K562 (cell line): ENCODE measurements around the gene KAT7. TPM values are rescaled to one million over a fixed set of nuclear protein-coding genes. Genes with fewer than 3 reads are reported as not detected.

Experiments used
- ATAC-seq: fragments of 200-7000 bp; cut with Tn5 transposase; 3 replicates; pipeline ENCODE4 v1.9.1; 2020; ENCODE audit warnings: moderate library complexity
- BruUV-seq: library from RNA; stranded (reverse); fragments of 400-500 nt; replicated peaks from 2 replicates; lab custom pipeline; 2021; lab: Mats Ljungman, UMichigan
- CTCF ChIA-PET: fragments of 300-600 bp; formaldehyde crosslinking; extraction: SDS; loops from one replicate; lab custom pipeline; 2021; ENCODE audit warnings: low intra/inter-chr PET ratio; lab: Yijun Ruan, JAX
- POLR2A ChIA-PET: fragments of 300-600, 350-650 bp; sonication (Branson Sonifier 250); formaldehyde crosslinking; extraction: SDS; loops from one replicate; lab custom pipeline; 2021; ENCODE audit warnings: antibody characterized with exemption, inconsistent platforms; lab: Yijun Ruan, JAX
- DNase-seq, 4 experiments: peaks; one replicate each; pipeline versions ENCODE4 v3.0.0 to v3.0.0-alpha.2; 2011 to 2018; ENCODE audit warnings: low spot score in 3 of 4, mixed read lengths in 3 of 4; ENCODE audit errors: extremely low read depth in 1 of 4
- FAIRE-seq: peaks from 2 replicates; lab custom pipeline; 2011; peaks lifted over from hg19 to GRCh38; lab: Jason Lieb, UNC
- H2AFZ ChIP-seq: 2 replicates; pipeline ENCODE4 v1.6.0; 2011; ENCODE audit warnings: low read depth, low read length, control low read depth, inconsistent platforms
- H3K27ac ChIP-seq: fragments of 200-600 bp; 3 replicates; pipeline ENCODE4 v1.8.0; 2011; ENCODE audit warnings: low read depth, mild to moderate bottlenecking, control low read depth, inconsistent platforms, low read length, moderate library complexity, mixed read lengths; ENCODE audit errors: extremely low read depth
- H3K27me3 ChIP-seq, 2 experiments: fragments of 300-600 bp in 1 of 2; 2 replicates in 1 of 2; 3 replicates in 1 of 2; pipeline versions ENCODE4 v1.6.0 to v1.8.0; 2011; ENCODE audit warnings: inconsistent platforms in 2 of 2, low read length in 2 of 2, mild to moderate bottlenecking in 1 of 2, mixed read lengths in 1 of 2, moderate library complexity in 1 of 2; ENCODE audit not compliant: control insufficient read depth in 2 of 2, insufficient read depth in 2 of 2
- H3K36me3 ChIP-seq: fragments of 300-600 bp; 3 replicates; pipeline ENCODE4 v1.8.0; 2011; ENCODE audit warnings: mild to moderate bottlenecking, low read length, inconsistent platforms; ENCODE audit not compliant: control insufficient read depth, insufficient read depth
- H3K4me1 ChIP-seq, 2 experiments: fragments of 200-600 bp in 1 of 2; replicated peaks in 1 of 2; 2 replicates in 1 of 2; 3 replicates in 1 of 2; pipeline versions ENCODE4 v1.5.1 to v1.8.0; 2011; ENCODE audit warnings: inconsistent platforms in 2 of 2, low read length in 2 of 2, mild to moderate bottlenecking in 1 of 2, mixed read lengths in 1 of 2, moderate library complexity in 1 of 2; ENCODE audit not compliant: control insufficient read depth in 2 of 2, insufficient read depth in 2 of 2
- H3K4me2 ChIP-seq: 2 replicates; pipeline ENCODE4 v1.6.1; 2011; ENCODE audit warnings: low read length, control low read depth, inconsistent platforms, mixed read lengths; ENCODE audit not compliant: insufficient read depth
- H3K4me3 ChIP-seq: fragments of 200-600 bp; sonication (generic), shearing (Covaris generic); 2 replicates; pipeline ENCODE4 v1.5.1; 2016; ENCODE audit warnings: control low read depth, inconsistent platforms
- H3K79me2 ChIP-seq: fragments of 200-600 bp; 3 replicates; pipeline ENCODE4 v1.8.0; 2011; ENCODE audit warnings: low read length, inconsistent platforms; ENCODE audit not compliant: control insufficient read depth, insufficient read depth
- H3K9ac ChIP-seq, 2 experiments: 2 replicates each; pipeline versions ENCODE4 v1.6.0 to v1.6.1; 2011; ENCODE audit warnings: low read depth in 2 of 2, low read length in 2 of 2, control low read depth in 1 of 2, inconsistent platforms in 1 of 2, mild to moderate bottlenecking in 1 of 2, mixed read lengths in 1 of 2; ENCODE audit not compliant: insufficient read depth in 1 of 2
- H3K9me1 ChIP-seq: one replicate; pipeline ENCODE4 v1.6.0; 2011; ENCODE audit warnings: inconsistent platforms, mild to moderate bottlenecking, low read length, moderate library complexity; ENCODE audit not compliant: control insufficient read depth, insufficient read depth
- H3K9me3 ChIP-seq: replicated peaks from 2 replicates; pipeline ENCODE4 v1.5.1; 2011; ENCODE audit warnings: low read depth, low read length, inconsistent platforms; ENCODE audit not compliant: control insufficient read depth, insufficient read depth
- H4K20me1 ChIP-seq: replicated peaks from 2 replicates; pipeline ENCODE4 v1.6.1; 2011; ENCODE audit warnings: low read length, inconsistent platforms, mixed read lengths; ENCODE audit not compliant: control insufficient read depth, insufficient read depth
- CREM ChIP-seq: IDR thresholded peaks from 2 replicates; pipeline ENCODE4 v1.6.1; 2014; ENCODE audit warnings: antibody characterized with exemption, low read depth
- NFE2 ChIP-seq: IDR thresholded peaks from 2 replicates; pipeline ENCODE4 v1.6.1; 2014; ENCODE audit warnings: antibody characterized with exemption, low read depth
- TAL1 ChIP-seq: fragments of 450-650 bp; IDR thresholded peaks from 2 replicates; pipeline ENCODE4 v1.6.1; 2016; ENCODE audit warnings: mild to moderate bottlenecking
- ZNF512 ChIP-seq: IDR thresholded peaks from 2 replicates; pipeline ENCODE4 v1.6.1; 2016; ENCODE audit warnings: missing genetic modification characterization, missing compliant biosample characterization
- ZNF518B ChIP-seq: fragments of 250-450 bp; sonication (Bioruptor Pico); IDR thresholded peaks from 2 replicates; pipeline ENCODE4 v1.5.0; 2021; ENCODE audit warnings: mild to moderate bottlenecking, moderate library complexity
- WGBS: fragments of 100-300 bp; shearing (Covaris generic); methylation state at CpG from one replicate; pipeline ENCODE4 v1.1.6; 2016; ENCODE audit warnings: low coverage, mixed read lengths; ENCODE audit not compliant: insufficient coverage; ENCODE audit errors: missing lambda C conversion rate; 5-methylcytosine and 5-hydroxymethylcytosine counted together
- in situ Hi-C: fragments of 300-500 bp; cut with MboI; formaldehyde crosslinking; loops from 4 replicates; pipeline ENCODE4 v1.15.0; 2018; ENCODE audit warnings: inconsistent platforms, mixed read lengths
- intact Hi-C: fragments of 100-400 bp; cut with micrococcal nuclease; formaldehyde crosslinking; loops from 2 replicates; pipeline ENCODE4 v1.14.2; 2022
- polyA plus RNA-seq, 8 experiments: library from polyadenylated mRNA; depleted of rRNA in 4 of 8; stranded (reverse) in 5 of 8; unstranded in 3 of 8; fragments of >200 nt; fragmentation: Nextera tagmentation in 2 of 8; fragmentation: Illumina TruSeq in 1 of 8; extraction: Ambion mirVana in 2 of 8; extraction: Trizol in 1 of 8; gene quantifications; 2 replicates each; pipeline versions ENCODE4 v1.2.1 to v1.2.3, GENCODE V29; 2011 to 2014; ENCODE audit warnings: inconsistent platforms in 1 of 8, missing spikeins in 1 of 8
- total RNA-seq, 7 experiments: library from RNA; depleted of rRNA in 6 of 7; stranded (reverse); fragments of >200 nt in 6 of 7; fragmentation: Illumina TruSeq in 2 of 7; extraction: Trizol in 2 of 7; gene quantifications; 2 replicates each; pipeline versions ENCODE4 v1.2.1 to v1.2.3, GENCODE V29; 2011 to 2021; ENCODE audit warnings: low replicate concordance in 1 of 7
- TF ChIP-seq, protein P1 (sequence below): fragments of 450-650 bp; conservative IDR thresholded peaks from 2 replicates; pipeline ENCODE4 v1.6.1; 2016; ENCODE audit warnings: missing genetic modification characterization, low read depth, mild to moderate bottlenecking, control low read depth, missing compliant biosample characterization
- TF ChIP-seq, protein P2 (sequence below): fragments of 250-450 bp; sonication (Bioruptor Pico); IDR thresholded peaks from 2 replicates; pipeline ENCODE4 v1.9.0; 2021; ENCODE audit warnings: mild to moderate bottlenecking, inconsistent platforms
- TF ChIP-seq, protein P3 (sequence below): sonication (generic); formaldehyde crosslinking; IDR thresholded peaks from 2 replicates; pipeline ENCODE4 v1.8.1; 2023; ENCODE audit warnings: mild to moderate bottlenecking, missing genetic modification reagents

The KAT7 gene
- total and polyA plus RNA-seq, 9 of the 15 experiments (the other 6 are each of a cell fraction or from before 2014, with no cell fraction given) = 10.8 to 57.3 (median 34.8) TPM

DNA sequence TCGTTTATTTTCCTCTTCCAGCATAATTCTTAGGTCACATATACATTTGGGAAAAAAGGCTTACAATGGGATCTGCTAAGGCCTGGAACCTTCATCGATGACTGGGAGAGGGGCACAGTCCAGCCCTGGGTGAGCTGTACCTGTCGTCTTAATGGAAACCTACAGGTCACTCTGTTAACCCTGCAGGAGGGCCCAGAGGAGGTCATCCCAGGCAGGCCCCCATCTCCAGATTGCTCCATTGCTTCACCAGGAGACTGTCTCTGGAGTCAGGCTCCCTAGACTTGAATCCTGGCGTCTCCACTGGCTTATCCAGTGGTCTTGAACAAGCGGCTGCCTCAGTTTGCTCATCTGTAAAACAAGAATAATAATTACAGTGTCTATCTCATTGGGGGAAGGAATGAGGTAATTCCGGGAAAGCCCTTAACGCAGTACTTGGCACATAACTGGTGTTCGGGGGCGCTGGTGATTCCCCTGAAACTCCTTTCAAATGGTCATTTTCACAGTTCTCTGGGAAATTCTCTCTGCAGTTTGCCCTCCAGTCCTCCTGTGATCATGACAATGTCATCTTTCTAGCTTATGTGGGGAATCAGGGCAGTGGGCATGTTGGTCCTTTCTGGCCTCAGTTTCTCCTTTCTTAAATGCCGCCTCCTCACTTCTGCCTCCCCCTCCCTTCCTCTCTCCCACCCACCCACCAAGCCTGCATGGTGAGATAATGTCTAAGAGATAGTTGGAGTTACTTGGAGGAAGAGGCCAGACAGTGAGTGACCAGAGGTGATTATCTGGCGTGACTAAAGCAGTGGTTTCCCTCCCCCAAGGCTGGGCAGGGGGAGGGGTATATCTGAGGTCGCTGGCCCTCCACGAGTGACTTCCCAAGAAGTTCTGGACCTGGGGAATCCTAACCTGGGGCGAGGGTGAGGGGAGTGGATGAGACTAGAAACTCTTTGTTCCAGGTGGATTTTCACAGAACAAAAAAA lies 90.7 kb downstream of the KAT7 start:
- CTCF ChIA-PET = interaction anchor here (3.2 kb wide), 1 partner anchor 116 kb away, joined by 24 read pairs; the partner anchor contains the start of gene DLX3
- peak overlapping the region in 1 of 2 experiments; percentile 61; a peak in 1 of 4 replicates for H3K9ac ChIP-seq
- H3K9me3 ChIP-seq = no peaks in the 10 kb centered on the region
- no peaks in the 10 kb centered on the region for H3K79me2 ChIP-seq
- in situ Hi-C loops (no loop called here), intact Hi-C loops (loop anchor here (1.0 kb wide), 1 partner anchor 116 kb away; the partner anchor contains the start of gene DLX3)
- no TSS peak for BruUV-seq
- H3K4me3 ChIP-seq = no peak overlapping the region
- peaks cover 13 to 20% of the 10 kb centered on the region in 2 experiments for H3K4me1 ChIP-seq
- ATAC-seq (peak; percentile 68), FAIRE-seq (peak; percentile 95), DNase-seq (peak in 3 of 4 experiments; percentile 33 to 71 (median 70))
- H3K4me2 ChIP-seq = peak overlapping the region; percentile 26
- H4K20me1 ChIP-seq = no peaks in the 10 kb centered on the region; the same call in 1 of the 2 replicates
- H3K36me3 ChIP-seq = no peaks in the 10 kb centered on the region
- H3K27me3 ChIP-seq = peaks cover 5 to 43% of the 10 kb centered on the region in 2 experiments; a peak in 3 of 5 replicates
- 0 out of 2 replicates have a peak overlapping the region, but pooled peaks have one; percentile 21 for H2AFZ ChIP-seq
- WGBS = 8% methylated on average over 13 of the region's 14 CpGs
- POLR2A ChIA-PET = interaction anchor here (0.7 kb wide), 1 partner anchor 356 kb away, joined by 3 read pairs; no protein-coding TSS in a partner anchor
- H3K9me1 ChIP-seq = no peaks in the 10 kb centered on the region
- H3K27ac ChIP-seq = no peak overlapping the region
- TF ChIP-seq, protein P1, sequence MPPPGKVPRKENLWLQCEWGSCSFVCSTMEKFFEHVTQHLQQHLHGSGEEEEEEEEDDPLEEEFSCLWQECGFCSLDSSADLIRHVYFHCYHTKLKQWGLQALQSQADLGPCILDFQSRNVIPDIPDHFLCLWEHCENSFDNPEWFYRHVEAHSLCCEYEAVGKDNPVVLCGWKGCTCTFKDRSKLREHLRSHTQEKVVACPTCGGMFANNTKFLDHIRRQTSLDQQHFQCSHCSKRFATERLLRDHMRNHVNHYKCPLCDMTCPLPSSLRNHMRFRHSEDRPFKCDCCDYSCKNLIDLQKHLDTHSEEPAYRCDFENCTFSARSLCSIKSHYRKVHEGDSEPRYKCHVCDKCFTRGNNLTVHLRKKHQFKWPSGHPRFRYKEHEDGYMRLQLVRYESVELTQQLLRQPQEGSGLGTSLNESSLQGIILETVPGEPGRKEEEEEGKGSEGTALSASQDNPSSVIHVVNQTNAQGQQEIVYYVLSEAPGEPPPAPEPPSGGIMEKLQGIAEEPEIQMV (tag) = no peak
- 0 out of 2 replicates have a peak, but pooled peaks have one; percentile 18 for TF ChIP-seq NFE2
- TF ChIP-seq CREM = peak; percentile 56; the same call in 1 of the 2 replicates
- TF ChIP-seq, protein P2, sequence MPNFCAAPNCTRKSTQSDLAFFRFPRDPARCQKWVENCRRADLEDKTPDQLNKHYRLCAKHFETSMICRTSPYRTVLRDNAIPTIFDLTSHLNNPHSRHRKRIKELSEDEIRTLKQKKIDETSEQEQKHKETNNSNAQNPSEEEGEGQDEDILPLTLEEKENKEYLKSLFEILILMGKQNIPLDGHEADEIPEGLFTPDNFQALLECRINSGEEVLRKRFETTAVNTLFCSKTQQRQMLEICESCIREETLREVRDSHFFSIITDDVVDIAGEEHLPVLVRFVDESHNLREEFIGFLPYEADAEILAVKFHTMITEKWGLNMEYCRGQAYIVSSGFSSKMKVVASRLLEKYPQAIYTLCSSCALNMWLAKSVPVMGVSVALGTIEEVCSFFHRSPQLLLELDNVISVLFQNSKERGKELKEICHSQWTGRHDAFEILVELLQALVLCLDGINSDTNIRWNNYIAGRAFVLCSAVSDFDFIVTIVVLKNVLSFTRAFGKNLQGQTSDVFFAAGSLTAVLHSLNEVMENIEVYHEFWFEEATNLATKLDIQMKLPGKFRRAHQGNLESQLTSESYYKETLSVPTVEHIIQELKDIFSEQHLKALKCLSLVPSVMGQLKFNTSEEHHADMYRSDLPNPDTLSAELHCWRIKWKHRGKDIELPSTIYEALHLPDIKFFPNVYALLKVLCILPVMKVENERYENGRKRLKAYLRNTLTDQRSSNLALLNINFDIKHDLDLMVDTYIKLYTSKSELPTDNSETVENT (CRISPR knock-in tag) = no peak
- no peak for TF ChIP-seq ZNF518B (CRISPR knock-in tag)
- TF ChIP-seq, protein P3, sequence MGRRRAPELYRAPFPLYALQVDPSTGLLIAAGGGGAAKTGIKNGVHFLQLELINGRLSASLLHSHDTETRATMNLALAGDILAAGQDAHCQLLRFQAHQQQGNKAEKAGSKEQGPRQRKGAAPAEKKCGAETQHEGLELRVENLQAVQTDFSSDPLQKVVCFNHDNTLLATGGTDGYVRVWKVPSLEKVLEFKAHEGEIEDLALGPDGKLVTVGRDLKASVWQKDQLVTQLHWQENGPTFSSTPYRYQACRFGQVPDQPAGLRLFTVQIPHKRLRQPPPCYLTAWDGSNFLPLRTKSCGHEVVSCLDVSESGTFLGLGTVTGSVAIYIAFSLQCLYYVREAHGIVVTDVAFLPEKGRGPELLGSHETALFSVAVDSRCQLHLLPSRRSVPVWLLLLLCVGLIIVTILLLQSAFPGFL (CRISPR knock-in tag) = no peak
- no peak for TF ChIP-seq ZNF512
- peak; percentile 72 for TF ChIP-seq TAL1
